ENCODE data around the gene CABYR.

DNA sequence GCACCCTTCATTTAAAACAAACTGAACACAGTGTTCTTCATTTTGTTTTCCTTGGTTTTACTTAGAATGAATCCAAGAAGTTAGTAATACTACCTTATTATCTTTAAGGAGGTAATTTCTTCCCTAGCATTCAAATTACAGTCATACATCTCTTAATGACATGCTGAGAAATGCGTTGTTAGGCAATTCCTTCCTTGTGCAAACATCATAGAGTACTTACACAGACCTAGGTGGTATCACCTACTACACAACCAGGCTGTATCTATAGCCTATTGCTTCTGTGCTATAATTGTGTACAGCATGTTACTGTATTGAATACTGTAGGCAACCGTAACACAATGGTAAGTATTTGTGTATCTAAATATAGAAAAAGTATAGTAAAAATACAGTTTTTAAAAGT, 8.4 kb upstream of the CABYR start:
- no peak for TF ChIP-seq SRF (IDR thresholded peaks at IDR 0.05; ENCODE audit: low read depth, low read length)
- no peak for TF ChIP-seq RAD21 (IDR thresholded peaks at IDR 0.05 in 1 of 2, conservative IDR thresholded peaks at IDR 0.05 in 1 of 2; ENCODE audit: low read depth in 2 of 2, low read length in 2 of 2)
- TF ChIP-seq, protein P1, sequence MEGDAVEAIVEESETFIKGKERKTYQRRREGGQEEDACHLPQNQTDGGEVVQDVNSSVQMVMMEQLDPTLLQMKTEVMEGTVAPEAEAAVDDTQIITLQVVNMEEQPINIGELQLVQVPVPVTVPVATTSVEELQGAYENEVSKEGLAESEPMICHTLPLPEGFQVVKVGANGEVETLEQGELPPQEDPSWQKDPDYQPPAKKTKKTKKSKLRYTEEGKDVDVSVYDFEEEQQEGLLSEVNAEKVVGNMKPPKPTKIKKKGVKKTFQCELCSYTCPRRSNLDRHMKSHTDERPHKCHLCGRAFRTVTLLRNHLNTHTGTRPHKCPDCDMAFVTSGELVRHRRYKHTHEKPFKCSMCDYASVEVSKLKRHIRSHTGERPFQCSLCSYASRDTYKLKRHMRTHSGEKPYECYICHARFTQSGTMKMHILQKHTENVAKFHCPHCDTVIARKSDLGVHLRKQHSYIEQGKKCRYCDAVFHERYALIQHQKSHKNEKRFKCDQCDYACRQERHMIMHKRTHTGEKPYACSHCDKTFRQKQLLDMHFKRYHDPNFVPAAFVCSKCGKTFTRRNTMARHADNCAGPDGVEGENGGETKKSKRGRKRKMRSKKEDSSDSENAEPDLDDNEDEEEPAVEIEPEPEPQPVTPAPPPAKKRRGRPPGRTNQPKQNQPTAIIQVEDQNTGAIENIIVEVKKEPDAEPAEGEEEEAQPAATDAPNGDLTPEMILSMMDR (IDR thresholded peaks at IDR 0.05; ENCODE audit: control extremely low read depth in 1 of 3, insufficient read depth in 1 of 3, low read depth in 1 of 3, low read length in 3 of 3): no peak
- no peak for TF ChIP-seq EZH2 (IDR thresholded peaks at IDR 0.05; ENCODE audit: low read depth, low read length, severe bottlenecking)
- no peak for TF ChIP-seq CREB1 (IDR thresholded peaks at IDR 0.05)
- TF ChIP-seq NRF1 (IDR thresholded peaks at IDR 0.05; ENCODE audit: low read depth, low read length): no peak
- TF ChIP-seq POLR2AphosphoS5 (IDR thresholded peaks at IDR 0.05; ENCODE audit: low read depth, low read length): no peak
- TF ChIP-seq SP1 (IDR thresholded peaks at IDR 0.05; ENCODE audit: low read depth, low read length): no peak

Data from H1 (cell line).